Left ventricle myocardium inferior (tissue), 1 donor: Measurements from ENCODE around the gene DNA2. TPM values are rescaled to one million over a fixed set of nuclear protein-coding genes. Genes with fewer than 3 reads are reported as not detected.

Experiments
- DNase-seq: peaks from one replicate; pipeline ENCODE4 v3.0.0-alpha.2; 2020
- H3K27ac ChIP-seq: fragments of 200-600 bp; replicated peaks from 2 replicates; pipeline ENCODE4 v1.8.0; 2021
- H3K27me3 ChIP-seq: fragments of 200-600 bp; 2 replicates; pipeline ENCODE4 v1.8.0; 2021; ENCODE audit warnings: low read depth
- H3K36me3 ChIP-seq: fragments of 200-600 bp; 2 replicates; pipeline ENCODE4 v1.8.0; 2021
- H3K4me1 ChIP-seq: fragments of 200-600 bp; 2 replicates; pipeline ENCODE4 v1.8.0; 2021
- H3K4me3 ChIP-seq: fragments of 200-600 bp; 2 replicates; pipeline ENCODE4 v1.8.0; 2021; ENCODE audit warnings: mild to moderate bottlenecking, moderate library complexity
- H3K9me3 ChIP-seq: fragments of 200-600 bp; replicated peaks from 2 replicates; pipeline ENCODE4 v1.8.0; 2021
- CTCF ChIP-seq: fragments of 200-600 bp; IDR thresholded peaks from 2 replicates; pipeline ENCODE4 v1.8.0; 2021; ENCODE audit warnings: antibody characterized with exemption, mild to moderate bottlenecking, borderline replicate concordance
- intact Hi-C: fragments of 100-400 bp; cut with micrococcal nuclease; formaldehyde crosslinking; loops from one replicate; pipeline ENCODE4 v1.11.0; 2022
- total RNA-seq: library from RNA; stranded (reverse); fragmentation: NEBNext Ultra II Directional; extraction: Animal tissue kit (Norgen Biotek cat#: 25700); gene quantifications from one replicate; pipeline ENCODE4 v1.2.1, GENCODE V29; 2021
- donor health status: DM: no; HTN: yes; CAD: no; lungs with severe emphysema.

The DNA2 gene
- total RNA-seq, 1 donor from 2014 or later: 2.1 TPM

GRCh38 chr10:68366600-68366999 lies 105.2 kb downstream of the DNA2 start:
- H3K9me3 ChIP-seq: peaks cover 6% of the 10 kb centered on the region
- no peak for TF ChIP-seq CTCF
- no peak for DNase-seq
- H3K27ac ChIP-seq: no peak overlapping the region
- no peaks in the 10 kb centered on the region for H3K4me1 ChIP-seq
- no peaks in the 10 kb centered on the region for H3K27me3 ChIP-seq
- intact Hi-C loops: no loop called here
- no peak overlapping the region for H3K4me3 ChIP-seq
- peaks cover 77% of the 10 kb centered on the region for H3K36me3 ChIP-seq

- TF ChIP-seq CTCF: no peak
- peaks cover 78% of the 10 kb centered on the region for H3K36me3 ChIP-seq
- H3K4me1 ChIP-seq: no peaks in the 10 kb centered on the region
- H3K4me3 ChIP-seq: no peak overlapping the region
- intact Hi-C loops: no loop called here
- no peak for DNase-seq
- H3K27ac ChIP-seq: no peak overlapping the region
- H3K27me3 ChIP-seq: no peaks in the 10 kb centered on the region
- no peaks in the 10 kb centered on the region for H3K9me3 ChIP-seq
Measured at GRCh38 chr10:68365611-68366010, 106.2 kb downstream of the DNA2 start.

- H3K27ac ChIP-seq: no peak overlapping the region
- TF ChIP-seq CTCF: no peak
- peaks cover 74% of the 10 kb centered on the region for H3K36me3 ChIP-seq
- no peak overlapping the region for H3K4me3 ChIP-seq
- H3K4me1 ChIP-seq: no peaks in the 10 kb centered on the region
- intact Hi-C loops: no loop called here
- no peaks in the 10 kb centered on the region for H3K27me3 ChIP-seq
- H3K9me3 ChIP-seq: no peaks in the 10 kb centered on the region
- DNase-seq: no peak
Measured at GRCh38 chr10:68364101-68364886, 107.5 kb downstream of the DNA2 start.

Other genes starting within 250 kb of the DNA2 start
- gene ATOH7, start 239.9 kb downstream of the DNA2 start, total RNA-seq: not detected
- gene HNRNPH3, start 139.9 kb downstream of the DNA2 start, total RNA-seq: 138 TPM
- 5.1 TPM for gene PBLD, start 139.0 kb downstream of the DNA2 start, total RNA-seq
- 9.9 TPM for gene RUFY2, start 64.7 kb downstream of the DNA2 start, total RNA-seq
- 14.0 TPM for gene SLC25A16, start 55.5 kb upstream of the DNA2 start, total RNA-seq
- gene TET1, start 88.4 kb upstream of the DNA2 start, total RNA-seq: 2.2 TPM
- 27.5 TPM for gene CCAR1, start 249.3 kb upstream of the DNA2 start, total RNA-seq